ENCODE results near the gene TMEM151B.

Gene TMEM151B

DNA sequence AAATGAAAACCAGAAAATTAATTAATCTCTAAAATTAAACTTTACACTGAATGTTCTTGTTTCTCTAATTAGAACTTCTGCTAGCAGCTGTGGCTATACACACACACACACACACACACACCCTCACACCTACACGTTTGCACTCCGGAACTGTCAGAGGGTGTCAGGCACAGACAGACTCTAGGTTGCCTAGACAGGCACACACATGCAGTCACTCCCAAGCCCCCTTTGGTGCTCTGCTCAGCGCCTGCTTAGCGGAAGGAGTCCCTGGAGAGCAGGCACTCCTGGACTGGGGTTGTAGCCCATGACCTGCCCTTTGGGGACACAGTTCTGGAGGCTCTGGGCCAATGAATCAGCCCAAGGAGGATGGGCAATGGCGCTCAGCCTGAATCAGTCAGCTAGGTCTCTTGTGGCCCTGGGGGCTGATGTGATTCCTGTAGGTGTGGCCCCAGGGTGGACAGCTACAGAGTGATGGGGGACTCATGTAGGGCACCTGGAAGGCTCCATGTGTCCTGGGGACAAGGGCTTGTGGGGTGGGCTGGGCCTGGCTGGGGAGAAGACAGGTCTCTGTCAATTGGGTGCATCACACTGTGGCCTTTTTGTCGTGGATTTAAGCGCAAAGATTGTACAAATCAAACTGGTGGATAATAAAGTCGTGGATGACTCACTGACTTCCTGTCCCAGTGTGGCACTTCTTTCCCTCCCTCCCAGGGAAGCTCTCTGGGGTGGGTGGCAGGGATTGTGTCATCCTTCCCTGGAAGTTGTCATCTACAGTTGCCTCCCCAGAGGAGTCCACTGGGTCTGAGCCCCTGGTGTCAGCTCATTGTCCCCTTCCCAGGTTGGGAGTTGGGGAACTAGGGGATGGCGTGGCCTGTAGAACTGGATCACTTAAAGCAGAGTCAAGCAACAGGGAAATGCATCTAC, 8.8 kb downstream of the TMEM151B start:
- in situ Hi-C loops (cut with MboI; ENCODE audit: low sequenced_read_pairs, unreplicated experiment): no loop called here
- no peak for DNase-seq (ENCODE audit: low spot score)
- TF ChIP-seq, protein P1, sequence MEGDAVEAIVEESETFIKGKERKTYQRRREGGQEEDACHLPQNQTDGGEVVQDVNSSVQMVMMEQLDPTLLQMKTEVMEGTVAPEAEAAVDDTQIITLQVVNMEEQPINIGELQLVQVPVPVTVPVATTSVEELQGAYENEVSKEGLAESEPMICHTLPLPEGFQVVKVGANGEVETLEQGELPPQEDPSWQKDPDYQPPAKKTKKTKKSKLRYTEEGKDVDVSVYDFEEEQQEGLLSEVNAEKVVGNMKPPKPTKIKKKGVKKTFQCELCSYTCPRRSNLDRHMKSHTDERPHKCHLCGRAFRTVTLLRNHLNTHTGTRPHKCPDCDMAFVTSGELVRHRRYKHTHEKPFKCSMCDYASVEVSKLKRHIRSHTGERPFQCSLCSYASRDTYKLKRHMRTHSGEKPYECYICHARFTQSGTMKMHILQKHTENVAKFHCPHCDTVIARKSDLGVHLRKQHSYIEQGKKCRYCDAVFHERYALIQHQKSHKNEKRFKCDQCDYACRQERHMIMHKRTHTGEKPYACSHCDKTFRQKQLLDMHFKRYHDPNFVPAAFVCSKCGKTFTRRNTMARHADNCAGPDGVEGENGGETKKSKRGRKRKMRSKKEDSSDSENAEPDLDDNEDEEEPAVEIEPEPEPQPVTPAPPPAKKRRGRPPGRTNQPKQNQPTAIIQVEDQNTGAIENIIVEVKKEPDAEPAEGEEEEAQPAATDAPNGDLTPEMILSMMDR (IDR thresholded peaks at IDR 0.05; ENCODE audit: borderline replicate concordance, control extremely low read depth, extremely low read depth, insufficient read depth, missing control alignments): no peak

DNA sequence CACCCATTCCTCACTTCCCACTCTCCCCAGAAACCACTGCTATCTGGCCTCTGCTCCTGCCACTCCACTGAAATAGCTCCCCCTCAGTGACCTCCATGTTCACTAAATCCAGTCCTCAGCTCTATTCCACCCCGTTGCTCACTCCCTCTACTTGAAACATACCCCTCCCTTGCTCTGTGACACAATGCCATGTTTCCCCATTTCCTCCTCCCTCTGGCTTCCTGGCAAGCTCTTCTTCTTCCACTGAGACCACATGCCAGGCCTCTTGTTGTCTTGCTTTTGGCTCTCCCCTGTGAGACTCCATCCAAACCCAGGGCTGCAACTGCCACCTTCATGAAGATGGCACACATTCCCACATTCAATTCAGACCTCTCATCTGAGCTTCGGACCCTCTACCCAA, 13.9 kb downstream of the TMEM151B start:
- DNase-seq (ENCODE audit: low spot score): no peak

DNA sequence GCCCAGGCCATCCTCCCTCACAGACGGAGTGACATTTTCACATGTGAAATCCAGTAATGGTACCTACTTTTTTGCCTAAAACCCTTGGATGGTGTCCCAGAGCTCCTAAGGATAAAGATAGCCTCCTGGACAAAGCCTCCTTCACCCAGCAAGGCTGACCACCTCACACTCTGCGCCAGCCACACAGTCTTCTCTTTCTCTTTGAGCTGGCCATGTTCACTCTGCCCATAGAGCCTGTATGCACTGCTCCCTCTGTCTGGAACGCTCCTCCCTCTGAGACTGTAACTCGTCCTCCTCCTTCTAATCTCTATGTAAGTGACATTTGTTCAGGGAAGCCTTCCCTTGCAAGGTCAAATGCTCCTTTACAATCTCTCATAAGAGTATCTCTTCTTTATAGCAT, 14.6 kb downstream of the TMEM151B start:
- DNase-seq (ENCODE audit: low spot score): no peak
- in situ Hi-C loops (cut with MboI; ENCODE audit: low sequenced_read_pairs, unreplicated experiment): no loop called here
- TF ChIP-seq, protein P1 (IDR thresholded peaks at IDR 0.05; ENCODE audit: borderline replicate concordance, control extremely low read depth, extremely low read depth, insufficient read depth, missing control alignments): no peak

More for the DNA sequence above, 13.9 kb downstream of the TMEM151B start:
- in situ Hi-C loops (cut with MboI; ENCODE audit: low sequenced_read_pairs, unreplicated experiment): no loop called here
- TF ChIP-seq, protein P1 (IDR thresholded peaks at IDR 0.05; ENCODE audit: borderline replicate concordance, control extremely low read depth, extremely low read depth, insufficient read depth, missing control alignments): no peak

DNA sequence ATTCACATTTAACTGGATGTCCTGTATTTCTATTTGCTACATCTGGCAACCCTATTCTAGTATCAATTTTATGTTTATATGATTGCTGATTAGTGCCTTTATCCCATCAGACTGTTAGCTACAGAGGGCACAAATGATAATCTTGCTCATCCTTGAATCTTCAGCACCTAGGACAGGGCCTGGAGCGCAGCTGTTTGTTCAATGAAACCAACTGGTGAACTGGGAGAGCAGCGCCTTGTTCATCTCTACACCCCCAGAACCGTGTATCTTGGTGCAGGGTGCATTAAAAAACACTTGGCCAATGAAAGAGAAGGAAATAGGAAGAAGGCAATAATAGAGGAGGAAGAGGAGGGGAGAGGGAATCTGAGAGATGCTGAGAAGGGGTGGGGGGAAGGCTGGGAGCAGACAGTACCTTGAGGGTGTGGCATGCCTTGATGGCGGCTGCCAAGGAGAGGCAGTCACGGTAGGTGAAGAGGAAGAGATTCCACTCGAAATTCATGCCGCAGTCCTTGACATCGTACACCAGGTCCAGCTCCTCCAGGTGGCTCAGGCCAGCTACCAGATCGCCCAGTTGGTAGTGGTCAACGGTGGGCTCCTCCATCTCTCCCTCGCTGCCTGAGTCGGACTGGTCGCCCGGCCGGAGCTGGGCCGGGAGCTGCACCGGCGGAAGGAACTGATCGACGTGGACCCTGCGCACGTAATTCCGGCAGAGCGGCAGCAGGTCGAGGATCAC, 15.5 kb downstream of the TMEM151B start:
- DNase-seq (ENCODE audit: low spot score): no peak
- in situ Hi-C loops (cut with MboI; ENCODE audit: low sequenced_read_pairs, unreplicated experiment): no loop called here
- TF ChIP-seq, protein P1 (IDR thresholded peaks at IDR 0.05; ENCODE audit: borderline replicate concordance, control extremely low read depth, extremely low read depth, insufficient read depth, missing control alignments): no peak

DNA sequence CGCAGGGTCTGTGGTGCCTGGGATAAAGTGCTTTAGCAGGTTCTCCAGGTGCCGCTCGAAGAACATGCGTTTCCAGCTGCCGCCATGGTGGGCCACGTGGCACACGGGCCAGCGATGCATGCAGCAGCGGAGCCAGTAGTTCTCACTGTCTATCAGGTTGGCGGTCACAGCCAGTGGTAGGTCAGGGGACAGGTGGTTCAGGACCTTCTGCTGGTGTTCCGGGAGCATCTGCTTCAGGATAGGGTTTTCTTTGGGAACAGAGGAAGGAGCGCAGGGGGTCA, 16.0 kb downstream of the TMEM151B start:
- in situ Hi-C loops (cut with MboI; ENCODE audit: low sequenced_read_pairs, unreplicated experiment): no loop called here
- no peak for DNase-seq (ENCODE audit: low spot score)
- TF ChIP-seq, protein P1 (IDR thresholded peaks at IDR 0.05; ENCODE audit: borderline replicate concordance, control extremely low read depth, extremely low read depth, insufficient read depth, missing control alignments): no peak

DNA sequence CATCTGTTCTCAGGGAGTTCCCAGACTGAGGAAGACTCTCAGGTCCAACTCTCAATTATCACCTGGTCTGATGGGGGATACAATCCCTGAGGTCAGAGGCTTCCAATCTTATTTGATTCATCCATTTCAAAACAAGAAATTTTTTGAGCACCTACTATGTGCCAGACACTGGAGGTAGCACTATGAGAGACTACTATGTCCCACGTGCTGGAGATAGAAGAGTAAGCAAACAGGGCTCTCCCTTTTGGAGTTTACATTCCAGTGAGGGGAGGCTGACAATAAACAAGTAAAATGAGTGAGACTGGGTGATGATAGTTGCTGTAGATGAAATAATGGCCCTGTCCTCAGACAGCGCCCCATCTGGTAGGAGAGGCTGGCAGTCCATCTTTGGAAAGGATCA, 16.5 kb downstream of the TMEM151B start:
- TF ChIP-seq, protein P1 (IDR thresholded peaks at IDR 0.05; ENCODE audit: borderline replicate concordance, control extremely low read depth, extremely low read depth, insufficient read depth, missing control alignments): no peak
- DNase-seq (ENCODE audit: low spot score): no peak
- in situ Hi-C loops (cut with MboI; ENCODE audit: low sequenced_read_pairs, unreplicated experiment): no loop called here

Data from GM13976 (cell line).